NCI-H1694 (cell line): ENCODE data around the gene RTP1.

Experiments
- DNase-seq: peaks from one replicate; lab custom pipeline; 2025; lab: John Stamatoyannopoulos, UW

The RTP1 gene

DNA sequence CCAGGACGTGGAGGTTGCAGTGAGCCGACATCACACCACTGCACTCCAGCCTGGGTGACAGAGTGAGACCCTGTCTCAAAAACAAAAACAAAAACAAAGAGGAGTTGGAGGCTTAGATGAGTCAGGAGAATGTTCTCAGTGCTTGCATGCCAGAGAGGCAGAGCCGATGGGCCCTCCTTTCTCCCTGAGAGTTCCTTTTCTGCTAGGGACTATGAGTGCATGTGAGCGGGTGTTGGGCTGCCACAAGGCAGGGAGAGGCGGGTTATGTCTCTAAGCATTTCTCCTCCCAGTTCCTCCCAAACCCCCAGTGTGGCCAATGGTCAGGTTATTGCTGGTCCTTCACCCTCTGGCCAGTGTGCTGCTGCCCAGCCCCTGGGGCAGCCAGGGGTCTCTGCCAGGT is 45.1 kb downstream of the RTP1 start:
- DNase-seq = no peak

DNA sequence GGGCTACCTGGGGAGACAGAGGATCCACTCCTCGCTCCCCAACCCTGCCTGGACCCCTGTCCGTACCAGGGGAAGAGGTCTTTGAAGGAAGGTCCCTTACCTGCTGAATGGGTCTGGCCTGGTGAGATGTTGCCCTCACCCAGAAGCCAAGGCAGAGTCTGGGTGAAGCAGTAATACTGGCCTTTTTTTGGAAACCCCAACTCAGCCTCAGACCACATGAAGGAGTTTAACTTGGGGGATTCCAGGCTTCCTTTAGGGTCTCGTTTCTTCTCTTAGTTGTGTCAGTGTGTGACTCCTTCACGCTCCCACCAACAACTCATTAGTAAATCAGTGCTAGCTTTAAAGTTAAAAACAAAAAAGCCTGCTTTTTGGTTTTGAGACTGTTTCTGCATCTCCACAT is 45.6 kb downstream of the RTP1 start:
- no peak for DNase-seq

DNA sequence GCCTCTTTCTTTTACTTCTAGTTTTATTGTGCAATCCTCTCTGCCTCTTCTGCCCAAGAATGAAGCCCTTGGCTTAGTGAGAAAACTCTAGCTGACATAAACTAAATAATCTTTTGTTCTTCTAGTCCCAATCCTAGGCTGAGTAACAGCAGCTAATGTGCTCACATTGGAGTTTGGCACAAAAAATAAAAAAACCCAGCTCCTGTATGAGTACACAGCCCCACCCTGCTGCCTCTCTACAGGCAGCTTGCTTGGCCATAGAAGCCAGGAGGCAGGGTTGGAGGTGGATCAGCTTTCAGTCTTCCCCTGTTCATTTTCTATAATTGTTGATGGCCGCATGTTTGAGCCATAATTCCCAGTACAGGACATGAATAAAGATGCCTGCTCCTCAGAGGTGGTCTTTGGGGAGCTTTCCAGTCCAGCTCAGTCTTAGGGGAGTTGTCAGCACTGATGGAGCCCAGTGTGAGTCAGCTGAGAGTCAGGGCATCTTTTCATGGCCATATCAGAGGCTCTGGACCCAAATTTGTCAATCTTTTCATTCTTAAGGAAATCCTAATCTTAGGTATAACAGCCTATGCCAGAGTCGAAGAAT is 46.7 kb downstream of the RTP1 start:
- no peak for DNase-seq

DNA sequence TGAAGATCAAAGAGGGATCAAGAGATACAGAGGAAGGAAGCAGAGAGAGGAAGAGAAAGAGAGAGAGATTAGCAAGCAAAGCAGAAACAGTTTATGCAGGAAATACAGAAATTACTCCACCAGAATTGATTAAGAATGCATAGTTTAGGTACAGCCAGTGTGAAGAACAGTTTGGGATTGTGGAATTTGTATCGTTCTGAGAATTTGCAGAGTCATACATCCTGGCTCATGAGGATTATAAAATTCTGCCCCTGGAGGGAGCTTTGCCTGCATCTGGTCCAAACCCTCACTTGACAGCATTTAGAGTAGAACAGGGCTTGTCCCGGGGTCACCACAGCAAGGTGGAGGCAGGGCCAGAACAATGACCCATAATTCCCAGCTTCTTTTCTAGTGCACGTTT is 50.1 kb downstream of the RTP1 start:
- DNase-seq = no peak
